GM18505 (cell line): Measurements from ENCODE around the gene CDH22.

Experiments
- ATAC-seq: cut with Tn5 transposase; IDR thresholded peaks from one replicate; pipeline ENCODE4 v1.9.1; 2021; ENCODE audit not compliant: unreplicated experiment
- POLR2A ChIP-seq: IDR thresholded peaks from 4 replicates; pipeline ENCODE4 v1.6.1; 2011; ENCODE audit warnings: borderline replicate concordance; ENCODE audit not compliant: insufficient read depth, insufficient read length; ENCODE audit errors: extremely low read depth

The CDH22 gene

DNA sequence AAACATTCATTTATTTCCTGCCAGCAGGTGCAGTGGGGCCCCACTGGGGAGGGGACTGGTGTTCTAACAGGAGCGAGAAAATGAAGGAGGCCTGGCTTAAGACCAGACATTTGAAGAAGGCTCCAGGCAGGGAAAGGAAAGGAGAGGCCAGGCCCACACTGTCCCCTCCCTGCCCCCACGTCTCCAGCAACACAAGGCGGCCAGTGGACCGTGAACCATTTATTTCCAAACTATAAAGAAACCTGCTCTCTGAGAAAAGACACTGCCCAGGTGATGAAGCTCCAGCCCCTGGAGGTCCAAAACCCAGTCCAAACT is 41.4 kb upstream of the CDH22 start:
- TF ChIP-seq POLR2A: no peak
- ATAC-seq: no peak

- no peak for ATAC-seq
- TF ChIP-seq POLR2A: no peak
Observed at GRCh38 chr20:46349035-46349741, 40.9 kb upstream of the CDH22 start.

GRCh38 chr20:46347841-46348803 is 39.8 kb upstream of the CDH22 start:
- ATAC-seq: no peak

GRCh38 chr20:46346770-46347169 is 38.5 kb upstream of the CDH22 start:
- no peak for TF ChIP-seq POLR2A
- no peak for ATAC-seq

More at GRCh38 chr20:46347841-46348803, 39.8 kb upstream of the CDH22 start:
- TF ChIP-seq POLR2A: no peak

GRCh38 chr20:46344488-46345162 is 36.3 kb upstream of the CDH22 start:
- ATAC-seq: no peak
- TF ChIP-seq POLR2A: no peak

GRCh38 chr20:46343975-46344357 is 35.7 kb upstream of the CDH22 start:
- ATAC-seq: no peak
- no peak for TF ChIP-seq POLR2A

DNA sequence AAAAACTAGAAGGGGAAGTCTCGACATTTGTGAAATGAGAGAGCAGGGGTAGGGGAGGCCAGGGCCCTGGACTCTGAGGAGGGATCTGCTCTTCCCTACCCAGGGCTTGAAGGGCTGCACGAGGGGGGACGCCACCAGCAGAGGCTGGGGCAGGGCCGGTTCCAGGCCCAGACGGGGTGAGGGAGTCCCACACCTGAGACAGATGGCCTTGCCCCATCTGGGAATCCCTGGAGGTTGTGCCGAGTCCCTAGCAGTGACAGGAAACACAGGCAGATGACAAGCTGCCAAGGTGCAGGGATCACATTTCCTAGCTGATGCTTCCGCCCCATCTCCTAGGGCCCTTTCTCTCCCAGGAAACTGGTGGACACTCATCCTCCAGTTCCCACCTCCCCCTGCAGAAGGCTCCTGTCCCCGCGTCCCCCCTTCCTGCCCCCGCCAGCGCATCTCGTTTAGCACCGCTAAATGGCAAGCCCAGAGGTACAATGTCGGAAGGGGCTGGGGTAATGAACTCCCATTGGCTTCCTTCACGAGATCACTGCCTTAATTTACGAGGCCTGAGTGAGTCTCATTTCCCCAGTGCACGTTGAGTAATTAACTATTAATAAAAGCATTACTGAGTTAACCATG is 35.2 kb upstream of the CDH22 start:
- TF ChIP-seq POLR2A: no peak
- ATAC-seq: no peak

- no peak for TF ChIP-seq POLR2A
- no peak for ATAC-seq
Observed at GRCh38 chr20:46342451-46343347, 34.4 kb upstream of the CDH22 start.

DNA sequence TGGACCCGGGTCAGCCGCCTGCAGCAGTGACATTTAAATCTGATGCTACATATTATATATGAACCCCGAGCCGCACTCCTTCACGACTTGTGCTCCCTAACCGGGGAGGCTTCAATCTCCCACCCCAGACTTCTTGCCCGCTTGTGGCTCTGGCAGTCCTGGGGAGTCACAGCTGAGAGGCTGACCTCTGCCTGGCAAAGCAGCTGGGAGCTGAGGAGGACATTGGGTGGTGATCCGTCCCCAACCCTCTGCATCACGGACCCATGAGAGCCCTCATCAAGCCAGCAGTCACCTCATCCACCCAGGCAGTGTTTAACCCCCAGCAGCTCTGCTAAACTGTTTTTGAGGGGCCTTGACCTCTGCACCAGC is 33.7 kb upstream of the CDH22 start:
- no peak for TF ChIP-seq POLR2A
- no peak for ATAC-seq

DNA sequence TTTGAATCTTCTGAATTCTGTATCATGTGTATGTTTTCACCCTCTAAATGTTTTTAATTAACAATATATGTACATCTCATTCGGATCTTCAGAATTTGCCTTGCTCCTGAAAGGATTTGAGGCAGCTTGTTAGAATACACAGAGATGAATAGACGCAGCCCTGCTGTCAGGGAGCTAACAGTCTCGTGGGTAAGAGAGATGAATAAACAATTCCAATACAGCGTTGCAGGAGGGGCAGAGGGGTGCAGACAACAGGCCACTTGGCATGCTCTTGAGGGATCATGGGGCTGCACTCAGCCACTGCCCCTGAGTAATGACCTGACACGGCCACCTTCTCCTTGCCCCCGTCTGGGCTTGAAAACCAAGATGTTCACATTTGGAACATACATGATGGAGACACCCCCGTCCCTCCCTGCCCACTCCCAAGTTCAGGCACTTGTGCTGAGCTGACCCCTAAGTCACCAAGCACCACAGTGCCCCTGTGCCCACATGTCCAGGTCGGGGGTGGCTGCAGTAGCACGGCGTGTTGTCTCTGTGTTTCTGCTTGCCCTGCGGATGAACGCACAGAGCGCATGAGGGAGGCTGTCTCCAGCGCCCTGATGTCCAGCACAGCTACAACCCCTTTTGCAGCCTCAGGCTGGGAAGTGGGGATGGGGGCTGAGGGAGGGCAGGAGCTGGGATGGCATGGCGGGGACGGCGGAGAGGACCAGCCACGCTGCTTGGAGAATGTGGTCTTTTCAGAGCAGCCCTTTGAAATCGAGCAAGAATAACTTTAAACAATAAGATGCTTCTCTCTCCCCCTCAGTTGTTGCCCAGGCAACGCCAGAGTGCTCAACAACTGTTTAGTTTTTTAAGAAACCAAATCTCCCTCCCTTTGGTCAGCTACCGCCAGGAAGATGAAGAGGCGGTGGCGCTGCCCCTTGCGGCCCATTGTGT is 33.0 kb upstream of the CDH22 start:
- no peak for TF ChIP-seq POLR2A
- no peak for ATAC-seq

DNA sequence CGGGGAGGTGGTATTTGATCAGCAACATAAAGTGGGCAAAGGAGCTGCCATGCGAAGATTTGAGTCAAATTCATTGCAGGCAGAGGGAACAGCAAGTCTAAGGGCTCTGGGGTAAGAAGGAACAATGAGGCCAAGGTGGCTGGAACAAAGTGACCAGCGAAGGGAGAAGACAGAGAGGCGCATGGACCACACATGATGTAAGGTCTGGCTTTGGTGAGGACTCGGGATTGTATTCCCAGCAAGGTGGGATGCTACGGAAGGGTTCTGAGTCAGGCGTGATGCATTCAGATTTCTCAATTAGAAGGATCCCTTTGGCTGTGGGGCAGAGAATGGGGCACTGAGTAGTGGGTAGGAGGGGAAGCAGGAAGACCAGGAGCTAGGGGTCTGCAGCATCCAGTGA is 30.7 kb upstream of the CDH22 start:
- no peak for ATAC-seq
- no peak for TF ChIP-seq POLR2A
